GM12878 (cell line): Measurements from ENCODE around the gene PRX. TPM values are rescaled to one million over a fixed set of nuclear protein-coding genes. Genes with fewer than 3 reads are reported as not detected.

ENCODE experiments used
- ATAC-seq: fragments of 200-7000 bp; cut with Tn5 transposase; 3 replicates; pipeline ENCODE4 v1.9.1; 2020; ENCODE audit warnings: mild to moderate bottlenecking, moderate library complexity
- BruUV-seq: library from RNA; stranded (reverse); fragments of 400-500 nt; replicated peaks from 2 replicates; lab custom pipeline; 2021; lab: Mats Ljungman, UMichigan
- CTCF ChIA-PET: fragments of 300-600 bp; sonication (Branson Sonifier 250); formaldehyde crosslinking; extraction: SDS; loops from one replicate; lab custom pipeline; 2021; ENCODE audit warnings: inconsistent platforms; lab: Yijun Ruan, JAX
- POLR2A ChIA-PET: fragments of 350-600 bp; formaldehyde crosslinking; extraction: SDS; loops from one replicate; lab custom pipeline; 2021; ENCODE audit warnings: inconsistent platforms; lab: Charles Lee
- RAD21 ChIA-PET: fragments of 300-600 bp; sonication (Branson Sonifier 250); formaldehyde crosslinking; loops from one replicate; lab custom pipeline; 2023; ENCODE audit warnings: antibody characterized with exemption; ENCODE audit not compliant: unreplicated experiment; lab: Charles Lee
- SMC1A ChIA-PET: fragments of 300-600 bp; sonication (Branson Sonifier 250); formaldehyde crosslinking; loops from one replicate; lab custom pipeline; 2023; ENCODE audit not compliant: unreplicated experiment, uncharacterized antibody; lab: Charles Lee
- DNase-seq: peaks from one replicate; pipeline ENCODE4 v3.0.0-alpha.2; 2011; ENCODE audit warnings: low read depth, low spot score
- FAIRE-seq: peaks from 3 replicates; lab custom pipeline; 2011; peaks lifted over from hg19 to GRCh38; lab: Jason Lieb, UNC
- H2AFZ ChIP-seq: 2 replicates; pipeline ENCODE4 v1.6.0; 2011; ENCODE audit warnings: low read depth, low read length, control low read depth; ENCODE audit not compliant: control insufficient read depth
- H3K27ac ChIP-seq: 2 replicates; pipeline ENCODE4 v1.5.1; 2011; ENCODE audit warnings: control low read depth; ENCODE audit not compliant: control insufficient read depth, insufficient read depth
- H3K27me3 ChIP-seq, 2 experiments: replicated peaks in 1 of 2; 2 replicates each; pipeline versions ENCODE4 v1.6.0 to v1.6.1; 2011; ENCODE audit warnings: low read length in 1 of 2; ENCODE audit not compliant: control insufficient read depth in 2 of 2, insufficient read depth in 2 of 2
- H3K36me3 ChIP-seq, 2 experiments: 2 replicates each; pipeline ENCODE4 v1.5.1; 2011; ENCODE audit warnings: low read length in 1 of 2; ENCODE audit not compliant: control insufficient read depth in 2 of 2, insufficient read depth in 2 of 2
- H3K4me1 ChIP-seq: 2 replicates; pipeline ENCODE4 v1.6.1; 2011; ENCODE audit warnings: mild to moderate bottlenecking, low read length, moderate library complexity, mixed read lengths; ENCODE audit not compliant: control insufficient read depth, insufficient read depth
- H3K4me2 ChIP-seq: 2 replicates; pipeline ENCODE4 v1.6.0; 2011; ENCODE audit warnings: control low read depth; ENCODE audit not compliant: control insufficient read depth, insufficient read depth
- H3K4me3 ChIP-seq: fragments of 200-600 bp; sonication (generic); 2 replicates; pipeline ENCODE4 v1.5.1; 2016
- H3K79me2 ChIP-seq: 2 replicates; pipeline ENCODE4 v1.6.0; 2011; ENCODE audit warnings: low read length; ENCODE audit not compliant: control insufficient read depth, insufficient read depth
- H3K9ac ChIP-seq: 2 replicates; pipeline ENCODE4 v1.8.0; 2011; ENCODE audit warnings: low read length, control low read depth, mixed read lengths; ENCODE audit not compliant: control insufficient read depth, insufficient read depth
- H3K9me3 ChIP-seq: replicated peaks from 3 replicates; pipeline ENCODE4 v1.5.1; 2011; ENCODE audit warnings: mild to moderate bottlenecking, low read length; ENCODE audit not compliant: control insufficient read depth, insufficient read depth
- H4K20me1 ChIP-seq: 2 replicates; pipeline ENCODE4 v1.6.0; 2011; ENCODE audit not compliant: control insufficient read depth, insufficient read depth
- BHLHE40 ChIP-seq, 2 experiments: fragments of 450-650 bp in 1 of 2; IDR thresholded peaks; 2 replicates each; pipeline ENCODE4 v1.6.1; 2011 to 2017; ENCODE audit warnings: low read depth in 2 of 2, borderline replicate concordance in 1 of 2, improper control_type of control experiment in 1 of 2, low read length in 1 of 2, mild to moderate bottlenecking in 1 of 2
- CREB1 ChIP-seq: IDR thresholded peaks from 2 replicates; pipeline ENCODE4 v1.6.1; 2012; ENCODE audit warnings: low read depth, mild to moderate bottlenecking, inconsistent platforms
- EGR1 ChIP-seq, 2 experiments: IDR thresholded peaks; 1 replicate in 1 of 2; 2 replicates in 1 of 2; pipeline ENCODE4 v1.6.1; 2011 to 2012; ENCODE audit warnings: low read depth in 2 of 2, low read length in 2 of 2, borderline replicate concordance in 1 of 2, mild to moderate bottlenecking in 1 of 2, moderate library complexity in 1 of 2
- GATAD2B ChIP-seq: fragments of 450-650 bp; conservative IDR thresholded peaks from 2 replicates; pipeline ENCODE4 v1.6.1; 2017; ENCODE audit warnings: low read depth, mild to moderate bottlenecking, moderate library complexity
- HDAC6 ChIP-seq: fragments of 200-600 bp; sonication (generic); IDR thresholded peaks from one replicate; pipeline ENCODE4 v1.8.0; 2017; ENCODE audit warnings: antibody characterized with exemption; ENCODE audit not compliant: unreplicated experiment
- NR2C2 ChIP-seq: IDR thresholded peaks from 2 replicates; pipeline ENCODE4 v1.6.1; 2011; ENCODE audit warnings: borderline replicate concordance, low read depth; ENCODE audit not compliant: control insufficient read depth, insufficient read length
- RFX5 ChIP-seq: IDR thresholded peaks from 2 replicates; pipeline ENCODE4 v1.6.1; 2011; ENCODE audit warnings: low read depth, low read length, improper control_type of control experiment
- STAT1 ChIP-seq: fragments of 450-650 bp; conservative IDR thresholded peaks from 2 replicates; pipeline ENCODE4 v1.6.1; 2014; ENCODE audit warnings: antibody characterized with exemption, mild to moderate bottlenecking
- TCF3 ChIP-seq: IDR thresholded peaks from 2 replicates; pipeline ENCODE4 v1.6.1; 2012; ENCODE audit warnings: low read depth, mild to moderate bottlenecking, low read length, borderline replicate concordance; ENCODE audit not compliant: insufficient read depth
- ZBED1 ChIP-seq: IDR thresholded peaks from 2 replicates; pipeline ENCODE4 v1.6.1; 2016; ENCODE audit warnings: borderline replicate concordance
- ZNF622 ChIP-seq: fragments of 450-650 bp; IDR thresholded peaks from 2 replicates; pipeline ENCODE4 v1.6.1; 2017; ENCODE audit warnings: mild to moderate bottlenecking, inconsistent platforms
- ZZZ3 ChIP-seq: IDR thresholded peaks from 2 replicates; pipeline ENCODE4 v1.6.1; 2011; ENCODE audit warnings: low read depth; ENCODE audit not compliant: control insufficient read depth, insufficient read length
- WGBS: methylation state at CpG from one replicate; pipeline ENCODE4 v1.1.6; 2016; ENCODE audit warnings: low lambda C conversion rate; ENCODE audit not compliant: insufficient replicate concordance, insufficient coverage; ENCODE audit errors: missing lambda C conversion rate; 5-methylcytosine and 5-hydroxymethylcytosine counted together
- in situ Hi-C: fragments of 300-500 bp; cut with MboI; formaldehyde crosslinking; loops from 9 replicates; pipeline ENCODE4 v1.14.3; 2018; ENCODE audit warnings: mixed read lengths
- intact Hi-C: fragments of 100-400 bp; cut with micrococcal nuclease; formaldehyde crosslinking; loops from one replicate; pipeline ENCODE4 v1.14.2; 2022; ENCODE audit not compliant: unreplicated experiment
- polyA plus RNA-seq, 11 experiments: library from polyadenylated mRNA; depleted of rRNA in 4 of 11; unstranded in 6 of 11; stranded (reverse) in 5 of 11; fragments of >200 nt; fragmentation: Nextera tagmentation in 4 of 11; fragmentation: Illumina TruSeq in 1 of 11; extraction: Ambion mirVana in 4 of 11; extraction: Trizol in 1 of 11; gene quantifications; 1 replicate in 1 of 11; 2 replicates in 10 of 11; pipeline versions ENCODE4 v1.2.1 to v1.2.3, GENCODE V29; 2011 to 2016; ENCODE audit warnings: inconsistent platforms in 2 of 11, missing spikeins in 2 of 11, low read depth in 1 of 11
- total RNA-seq, 4 experiments: library from RNA; depleted of rRNA in 3 of 4; stranded (reverse); fragments of >200 nt in 3 of 4; fragmentation: Illumina TruSeq in 1 of 4; extraction: Trizol in 1 of 4; gene quantifications; 2 replicates each; pipeline versions ENCODE4 v1.2.1 to v1.2.3, GENCODE V29; 2013 to 2021
- TF ChIP-seq, protein P1 (sequence below): fragments of 450-650 bp; IDR thresholded peaks from 2 replicates; pipeline ENCODE4 v1.6.1; 2016; ENCODE audit warnings: mild to moderate bottlenecking
- TF ChIP-seq, protein P2 (sequence below): IDR thresholded peaks from 2 replicates; pipeline ENCODE4 v1.6.1; 2011; ENCODE audit warnings: borderline replicate concordance, low read depth, mild to moderate bottlenecking, moderate library complexity, low read length; ENCODE audit not compliant: insufficient read depth, poor library complexity, severe bottlenecking
- TF ChIP-seq, protein P3 (sequence below): IDR thresholded peaks from 2 replicates; pipeline ENCODE4 v1.6.1; 2012; ENCODE audit warnings: low read length, inconsistent platforms

PRX gene
- total and polyA plus RNA-seq, 10 of the 15 experiments (the other 5 are each of a cell fraction or from before 2014, with no cell fraction given) = 0.02 to 1.4 (median 0.54) TPM; not detected in 1

DNA sequence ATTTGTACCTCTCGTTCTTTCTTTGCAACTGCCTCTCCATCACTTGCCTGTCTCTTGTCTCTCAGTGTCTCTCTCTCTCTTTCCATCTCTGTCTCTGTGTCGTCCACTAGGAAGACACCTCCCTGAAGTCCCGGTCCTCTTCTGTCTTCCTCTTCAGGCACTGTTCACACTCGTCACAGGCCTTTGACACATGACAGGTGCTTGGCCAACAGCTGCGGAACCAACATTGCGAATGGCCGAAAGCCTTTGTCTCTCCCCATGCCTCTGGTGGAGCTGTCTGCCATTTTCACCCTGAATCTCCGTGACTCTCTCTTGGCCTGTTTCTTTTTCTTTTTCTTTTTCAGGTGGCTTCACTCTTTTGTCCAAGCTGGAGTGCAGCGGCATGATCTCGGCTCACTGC lies 26.0 kb downstream of the PRX start:
- Histone ChIP-seq H2AFZ (no peak overlapping the region), H3K36me3 (no peaks in the 10 kb centered on the region), H3K27ac (no peak overlapping the region), H3K79me2 (no peaks in the 10 kb centered on the region), H3K9ac (no peak overlapping the region), H3K9me3 (no peaks in the 10 kb centered on the region), H4K20me1 (no peaks in the 10 kb centered on the region), H3K4me2 (no peak overlapping the region), H3K27me3 (no peaks in the 10 kb centered on the region), H3K4me1 (no peaks in the 10 kb centered on the region), H3K4me3 (no peak overlapping the region)
- FAIRE-seq (no peak), ATAC-seq (no peak), DNase-seq (no peak)
- RAD21 ChIA-PET = no interaction called here
- SMC1A ChIA-PET = no interaction called here
- POLR2A ChIA-PET = no interaction called here
- TF ChIP-seq NR2C2 = no peak
- TF ChIP-seq GATAD2B = no peak
- TF ChIP-seq, protein P1, sequence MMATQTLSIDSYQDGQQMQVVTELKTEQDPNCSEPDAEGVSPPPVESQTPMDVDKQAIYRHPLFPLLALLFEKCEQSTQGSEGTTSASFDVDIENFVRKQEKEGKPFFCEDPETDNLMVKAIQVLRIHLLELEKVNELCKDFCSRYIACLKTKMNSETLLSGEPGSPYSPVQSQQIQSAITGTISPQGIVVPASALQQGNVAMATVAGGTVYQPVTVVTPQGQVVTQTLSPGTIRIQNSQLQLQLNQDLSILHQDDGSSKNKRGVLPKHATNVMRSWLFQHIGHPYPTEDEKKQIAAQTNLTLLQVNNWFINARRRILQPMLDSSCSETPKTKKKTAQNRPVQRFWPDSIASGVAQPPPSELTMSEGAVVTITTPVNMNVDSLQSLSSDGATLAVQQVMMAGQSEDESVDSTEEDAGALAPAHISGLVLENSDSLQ = no peak
- TF ChIP-seq ZZZ3 = no peak
- TF ChIP-seq EGR1 (IDR thresholded peaks at IDR 0.05; ENCODE audit: borderline replicate concordance in 1 of 2, low read depth in 2 of 2, low read length in 2 of 2) = no peak
- no peak for TF ChIP-seq TCF3
- no peak for TF ChIP-seq HDAC6
- TF ChIP-seq, protein P2, sequence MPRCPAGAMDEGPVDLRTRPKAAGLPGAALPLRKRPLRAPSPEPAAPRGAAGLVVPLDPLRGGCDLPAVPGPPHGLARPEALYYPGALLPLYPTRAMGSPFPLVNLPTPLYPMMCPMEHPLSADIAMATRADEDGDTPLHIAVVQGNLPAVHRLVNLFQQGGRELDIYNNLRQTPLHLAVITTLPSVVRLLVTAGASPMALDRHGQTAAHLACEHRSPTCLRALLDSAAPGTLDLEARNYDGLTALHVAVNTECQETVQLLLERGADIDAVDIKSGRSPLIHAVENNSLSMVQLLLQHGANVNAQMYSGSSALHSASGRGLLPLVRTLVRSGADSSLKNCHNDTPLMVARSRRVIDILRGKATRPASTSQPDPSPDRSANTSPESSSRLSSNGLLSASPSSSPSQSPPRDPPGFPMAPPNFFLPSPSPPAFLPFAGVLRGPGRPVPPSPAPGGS = no peak
- no peak for TF ChIP-seq ZBED1
- TF ChIP-seq BHLHE40 (IDR thresholded peaks at IDR 0.05; ENCODE audit: borderline replicate concordance in 1 of 2, low read depth in 2 of 2, low read length in 1 of 2) = no peak
- TF ChIP-seq, protein P3, sequence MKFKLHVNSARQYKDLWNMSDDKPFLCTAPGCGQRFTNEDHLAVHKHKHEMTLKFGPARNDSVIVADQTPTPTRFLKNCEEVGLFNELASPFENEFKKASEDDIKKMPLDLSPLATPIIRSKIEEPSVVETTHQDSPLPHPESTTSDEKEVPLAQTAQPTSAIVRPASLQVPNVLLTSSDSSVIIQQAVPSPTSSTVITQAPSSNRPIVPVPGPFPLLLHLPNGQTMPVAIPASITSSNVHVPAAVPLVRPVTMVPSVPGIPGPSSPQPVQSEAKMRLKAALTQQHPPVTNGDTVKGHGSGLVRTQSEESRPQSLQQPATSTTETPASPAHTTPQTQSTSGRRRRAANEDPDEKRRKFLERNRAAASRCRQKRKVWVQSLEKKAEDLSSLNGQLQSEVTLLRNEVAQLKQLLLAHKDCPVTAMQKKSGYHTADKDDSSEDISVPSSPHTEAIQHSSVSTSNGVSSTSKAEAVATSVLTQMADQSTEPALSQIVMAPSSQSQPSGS = no peak
- no peak for TF ChIP-seq CREB1
- TF ChIP-seq ZNF622 = no peak
- TF ChIP-seq STAT1 = no peak
- no peak for TF ChIP-seq RFX5
- CTCF ChIA-PET = interaction anchor here (0.8 to 1.2 kb wide), 3 partner anchors 82 to 248 kb away, joined by 3 read pairs; no protein-coding TSS in a partner anchor
- BruUV-seq = no TSS peak
- in situ Hi-C loops (no loop called here), intact Hi-C loops (no loop called here)
- WGBS = 79% methylated on average over 10 of the region's 10 CpGs
